GM12865 (cell line): ENCODE results near the gene TGFB2.

Experiments used
- DNase-seq: peaks from one replicate; pipeline ENCODE4 v3.0.0; 2010; ENCODE audit warnings: low read depth
- H3K4me3 ChIP-seq: 2 replicates; pipeline ENCODE4 v1.5.1; 2011; ENCODE audit warnings: mild to moderate bottlenecking, low read depth, low read length, control low read depth
- CTCF ChIP-seq: IDR thresholded peaks from 2 replicates; pipeline ENCODE4 v1.5.1; 2011; ENCODE audit warnings: low read length, control low read depth, low read depth, inconsistent platforms; ENCODE audit not compliant: insufficient read depth; ENCODE audit errors: missing control alignments

Gene TGFB2

GRCh38 chr1:218365226-218365999 is 20.3 kb downstream of the TGFB2 start:
- no peak overlapping the region for H3K4me3 ChIP-seq
- no peak for DNase-seq
- no peak for TF ChIP-seq CTCF

- no peak for DNase-seq
- TF ChIP-seq CTCF = no peak
- H3K4me3 ChIP-seq = no peak overlapping the region
Observed at GRCh38 chr1:218366322-218367052, 21.4 kb downstream of the TGFB2 start.

GRCh38 chr1:218367118-218367517 is 22.0 kb downstream of the TGFB2 start:
- TF ChIP-seq CTCF = no peak
- DNase-seq = no peak

GRCh38 chr1:218368686-218369085 is 23.6 kb downstream of the TGFB2 start:
- TF ChIP-seq CTCF = no peak
- no peak overlapping the region for H3K4me3 ChIP-seq
- no peak for DNase-seq

More at GRCh38 chr1:218367118-218367517, 22.0 kb downstream of the TGFB2 start:
- no peak overlapping the region for H3K4me3 ChIP-seq

GRCh38 chr1:218369688-218370511 is 24.8 kb downstream of the TGFB2 start:
- no peak overlapping the region for H3K4me3 ChIP-seq
- DNase-seq = no peak
- no peak for TF ChIP-seq CTCF

GRCh38 chr1:218371927-218372672 is 27.0 kb downstream of the TGFB2 start:
- no peak for TF ChIP-seq CTCF
- no peak for DNase-seq
- H3K4me3 ChIP-seq = no peak overlapping the region
